Measurements from ENCODE around the gene ERI3. TPM values are rescaled to one million over a fixed set of nuclear protein-coding genes. Genes with fewer than 3 reads are reported as not detected.

Gene ERI3
- total RNA-seq, 1 experiment from 2014 or later, result 74.7 TPM

DNA sequence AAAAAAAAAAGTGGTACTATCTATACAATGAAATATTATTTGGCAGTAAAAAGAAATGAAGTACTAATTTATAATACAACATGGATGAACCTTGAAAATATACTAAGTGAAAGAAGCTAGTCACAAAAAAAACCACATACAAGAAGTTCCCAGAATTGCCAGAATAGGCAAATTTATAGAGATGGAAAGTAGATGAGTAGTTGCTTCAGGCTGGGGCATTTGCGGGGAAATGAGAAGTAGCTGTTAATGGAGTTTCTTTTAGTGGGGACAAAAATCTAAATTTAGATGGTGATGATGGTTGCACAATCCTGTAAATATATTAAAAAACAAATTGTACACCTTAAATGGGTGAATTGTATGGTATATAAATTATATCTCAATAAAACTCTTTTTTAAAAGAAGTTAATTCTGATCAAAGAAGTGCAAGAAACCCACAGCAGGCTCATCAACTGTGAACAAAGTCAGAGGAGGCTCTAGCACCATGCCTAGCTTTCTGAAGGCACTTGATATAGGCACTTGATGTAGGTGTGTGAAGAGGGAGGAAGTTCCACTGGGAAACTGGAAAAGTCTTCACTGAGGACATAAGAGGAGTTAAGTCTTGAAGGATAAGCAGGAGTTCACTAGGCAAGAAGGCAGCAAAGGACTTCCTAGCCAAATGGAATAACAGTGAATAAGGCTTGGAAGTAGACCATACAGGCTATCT is 89.2 kb downstream of the ERI3 start (continued):
- TF ChIP-seq, protein P1, sequence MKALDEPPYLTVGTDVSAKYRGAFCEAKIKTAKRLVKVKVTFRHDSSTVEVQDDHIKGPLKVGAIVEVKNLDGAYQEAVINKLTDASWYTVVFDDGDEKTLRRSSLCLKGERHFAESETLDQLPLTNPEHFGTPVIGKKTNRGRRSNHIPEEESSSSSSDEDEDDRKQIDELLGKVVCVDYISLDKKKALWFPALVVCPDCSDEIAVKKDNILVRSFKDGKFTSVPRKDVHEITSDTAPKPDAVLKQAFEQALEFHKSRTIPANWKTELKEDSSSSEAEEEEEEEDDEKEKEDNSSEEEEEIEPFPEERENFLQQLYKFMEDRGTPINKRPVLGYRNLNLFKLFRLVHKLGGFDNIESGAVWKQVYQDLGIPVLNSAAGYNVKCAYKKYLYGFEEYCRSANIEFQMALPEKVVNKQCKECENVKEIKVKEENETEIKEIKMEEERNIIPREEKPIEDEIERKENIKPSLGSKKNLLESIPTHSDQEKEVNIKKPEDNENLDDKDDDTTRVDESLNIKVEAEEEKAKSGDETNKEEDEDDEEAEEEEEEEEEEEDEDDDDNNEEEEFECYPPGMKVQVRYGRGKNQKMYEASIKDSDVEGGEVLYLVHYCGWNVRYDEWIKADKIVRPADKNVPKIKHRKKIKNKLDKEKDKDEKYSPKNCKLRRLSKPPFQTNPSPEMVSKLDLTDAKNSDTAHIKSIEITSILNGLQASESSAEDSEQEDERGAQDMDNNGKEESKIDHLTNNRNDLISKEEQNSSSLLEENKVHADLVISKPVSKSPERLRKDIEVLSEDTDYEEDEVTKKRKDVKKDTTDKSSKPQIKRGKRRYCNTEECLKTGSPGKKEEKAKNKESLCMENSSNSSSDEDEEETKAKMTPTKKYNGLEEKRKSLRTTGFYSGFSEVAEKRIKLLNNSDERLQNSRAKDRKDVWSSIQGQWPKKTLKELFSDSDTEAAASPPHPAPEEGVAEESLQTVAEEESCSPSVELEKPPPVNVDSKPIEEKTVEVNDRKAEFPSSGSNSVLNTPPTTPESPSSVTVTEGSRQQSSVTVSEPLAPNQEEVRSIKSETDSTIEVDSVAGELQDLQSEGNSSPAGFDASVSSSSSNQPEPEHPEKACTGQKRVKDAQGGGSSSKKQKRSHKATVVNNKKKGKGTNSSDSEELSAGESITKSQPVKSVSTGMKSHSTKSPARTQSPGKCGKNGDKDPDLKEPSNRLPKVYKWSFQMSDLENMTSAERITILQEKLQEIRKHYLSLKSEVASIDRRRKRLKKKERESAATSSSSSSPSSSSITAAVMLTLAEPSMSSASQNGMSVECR (CRISPR knock-in tag; IDR thresholded peaks at IDR 0.05; ENCODE audit: borderline replicate concordance), result no peak
- TF ChIP-seq TCF7 (CRISPR knock-in tag; IDR thresholded peaks at IDR 0.05; ENCODE audit: low read depth) (no peak), RELA (CRISPR knock-in tag; IDR thresholded peaks at IDR 0.05; ENCODE audit: borderline replicate concordance) (no peak), NFE2L1 (CRISPR knock-in tag; IDR thresholded peaks at IDR 0.05) (no peak)
- TF ChIP-seq, protein P2, sequence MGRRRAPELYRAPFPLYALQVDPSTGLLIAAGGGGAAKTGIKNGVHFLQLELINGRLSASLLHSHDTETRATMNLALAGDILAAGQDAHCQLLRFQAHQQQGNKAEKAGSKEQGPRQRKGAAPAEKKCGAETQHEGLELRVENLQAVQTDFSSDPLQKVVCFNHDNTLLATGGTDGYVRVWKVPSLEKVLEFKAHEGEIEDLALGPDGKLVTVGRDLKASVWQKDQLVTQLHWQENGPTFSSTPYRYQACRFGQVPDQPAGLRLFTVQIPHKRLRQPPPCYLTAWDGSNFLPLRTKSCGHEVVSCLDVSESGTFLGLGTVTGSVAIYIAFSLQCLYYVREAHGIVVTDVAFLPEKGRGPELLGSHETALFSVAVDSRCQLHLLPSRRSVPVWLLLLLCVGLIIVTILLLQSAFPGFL (CRISPR knock-in tag; IDR thresholded peaks at IDR 0.05; ENCODE audit: borderline replicate concordance), result no peak

DNA sequence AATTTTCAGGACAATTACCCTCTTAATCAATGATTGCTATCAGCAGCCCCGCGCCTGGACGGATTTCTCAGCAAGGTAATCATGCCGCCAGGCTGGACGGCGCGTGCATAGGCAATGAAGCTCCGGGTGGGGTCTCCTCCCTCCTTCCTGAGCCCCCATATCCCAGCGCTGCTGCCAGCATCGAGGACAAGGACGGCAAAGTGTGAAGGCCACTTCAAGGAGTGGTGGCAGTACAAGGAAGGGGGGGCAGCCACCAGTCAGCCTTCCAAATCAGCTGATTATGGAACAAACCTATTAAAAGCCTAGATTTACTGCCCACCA is 90.6 kb downstream of the ERI3 start:
- H3K4me3 Mint-ChIP-seq, result no peak overlapping the region
- ChIA-PET POLR2A (no interaction called here), CTCF (no interaction called here)
- DNase-seq (ENCODE audit: low spot score) (no peak), ATAC-seq (no peak)
- H3K36me3 Mint-ChIP-seq, result no peaks in the 10 kb centered on the region
- H3K4me1 Mint-ChIP-seq, result peaks cover 41% of the 10 kb centered on the region
- no peaks in the 10 kb centered on the region for H3K9me3 Mint-ChIP-seq
- TF ChIP-seq HMGA2 (CRISPR knock-in tag; IDR thresholded peaks at IDR 0.05) (no peak), KAT7 (CRISPR knock-in tag; IDR thresholded peaks at IDR 0.05; ENCODE audit: borderline replicate concordance) (no peak), ZNF138 (CRISPR knock-in tag; conservative IDR thresholded peaks at IDR 0.05) (no peak), NFATC4 (CRISPR knock-in tag; IDR thresholded peaks at IDR 0.05) (no peak)
- TF ChIP-seq, protein P3, sequence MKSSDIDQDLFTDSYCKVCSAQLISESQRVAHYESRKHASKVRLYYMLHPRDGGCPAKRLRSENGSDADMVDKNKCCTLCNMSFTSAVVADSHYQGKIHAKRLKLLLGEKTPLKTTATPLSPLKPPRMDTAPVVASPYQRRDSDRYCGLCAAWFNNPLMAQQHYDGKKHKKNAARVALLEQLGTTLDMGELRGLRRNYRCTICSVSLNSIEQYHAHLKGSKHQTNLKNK (CRISPR knock-in tag; IDR thresholded peaks at IDR 0.05), result no peak
- TF ChIP-seq, protein P4, sequence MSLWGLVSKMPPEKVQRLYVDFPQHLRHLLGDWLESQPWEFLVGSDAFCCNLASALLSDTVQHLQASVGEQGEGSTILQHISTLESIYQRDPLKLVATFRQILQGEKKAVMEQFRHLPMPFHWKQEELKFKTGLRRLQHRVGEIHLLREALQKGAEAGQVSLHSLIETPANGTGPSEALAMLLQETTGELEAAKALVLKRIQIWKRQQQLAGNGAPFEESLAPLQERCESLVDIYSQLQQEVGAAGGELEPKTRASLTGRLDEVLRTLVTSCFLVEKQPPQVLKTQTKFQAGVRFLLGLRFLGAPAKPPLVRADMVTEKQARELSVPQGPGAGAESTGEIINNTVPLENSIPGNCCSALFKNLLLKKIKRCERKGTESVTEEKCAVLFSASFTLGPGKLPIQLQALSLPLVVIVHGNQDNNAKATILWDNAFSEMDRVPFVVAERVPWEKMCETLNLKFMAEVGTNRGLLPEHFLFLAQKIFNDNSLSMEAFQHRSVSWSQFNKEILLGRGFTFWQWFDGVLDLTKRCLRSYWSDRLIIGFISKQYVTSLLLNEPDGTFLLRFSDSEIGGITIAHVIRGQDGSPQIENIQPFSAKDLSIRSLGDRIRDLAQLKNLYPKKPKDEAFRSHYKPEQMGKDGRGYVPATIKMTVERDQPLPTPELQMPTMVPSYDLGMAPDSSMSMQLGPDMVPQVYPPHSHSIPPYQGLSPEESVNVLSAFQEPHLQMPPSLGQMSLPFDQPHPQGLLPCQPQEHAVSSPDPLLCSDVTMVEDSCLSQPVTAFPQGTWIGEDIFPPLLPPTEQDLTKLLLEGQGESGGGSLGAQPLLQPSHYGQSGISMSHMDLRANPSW (CRISPR knock-in tag; conservative IDR thresholded peaks at IDR 0.05; ENCODE audit: low read depth), result no peak
- TF ChIP-seq, protein P5, sequence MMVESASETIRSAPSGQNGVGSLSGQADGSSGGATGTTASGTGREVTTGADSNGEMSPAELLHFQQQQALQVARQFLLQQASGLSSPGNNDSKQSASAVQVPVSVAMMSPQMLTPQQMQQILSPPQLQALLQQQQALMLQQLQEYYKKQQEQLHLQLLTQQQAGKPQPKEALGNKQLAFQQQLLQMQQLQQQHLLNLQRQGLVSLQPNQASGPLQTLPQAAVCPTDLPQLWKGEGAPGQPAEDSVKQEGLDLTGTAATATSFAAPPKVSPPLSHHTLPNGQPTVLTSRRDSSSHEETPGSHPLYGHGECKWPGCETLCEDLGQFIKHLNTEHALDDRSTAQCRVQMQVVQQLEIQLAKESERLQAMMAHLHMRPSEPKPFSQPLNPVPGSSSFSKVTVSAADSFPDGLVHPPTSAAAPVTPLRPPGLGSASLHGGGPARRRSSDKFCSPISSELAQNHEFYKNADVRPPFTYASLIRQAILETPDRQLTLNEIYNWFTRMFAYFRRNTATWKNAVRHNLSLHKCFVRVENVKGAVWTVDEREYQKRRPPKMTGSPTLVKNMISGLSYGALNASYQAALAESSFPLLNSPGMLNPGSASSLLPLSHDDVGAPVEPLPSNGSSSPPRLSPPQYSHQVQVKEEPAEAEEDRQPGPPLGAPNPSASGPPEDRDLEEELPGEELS (CRISPR knock-in tag; IDR thresholded peaks at IDR 0.05), result no peak
- TF ChIP-seq, protein P6, sequence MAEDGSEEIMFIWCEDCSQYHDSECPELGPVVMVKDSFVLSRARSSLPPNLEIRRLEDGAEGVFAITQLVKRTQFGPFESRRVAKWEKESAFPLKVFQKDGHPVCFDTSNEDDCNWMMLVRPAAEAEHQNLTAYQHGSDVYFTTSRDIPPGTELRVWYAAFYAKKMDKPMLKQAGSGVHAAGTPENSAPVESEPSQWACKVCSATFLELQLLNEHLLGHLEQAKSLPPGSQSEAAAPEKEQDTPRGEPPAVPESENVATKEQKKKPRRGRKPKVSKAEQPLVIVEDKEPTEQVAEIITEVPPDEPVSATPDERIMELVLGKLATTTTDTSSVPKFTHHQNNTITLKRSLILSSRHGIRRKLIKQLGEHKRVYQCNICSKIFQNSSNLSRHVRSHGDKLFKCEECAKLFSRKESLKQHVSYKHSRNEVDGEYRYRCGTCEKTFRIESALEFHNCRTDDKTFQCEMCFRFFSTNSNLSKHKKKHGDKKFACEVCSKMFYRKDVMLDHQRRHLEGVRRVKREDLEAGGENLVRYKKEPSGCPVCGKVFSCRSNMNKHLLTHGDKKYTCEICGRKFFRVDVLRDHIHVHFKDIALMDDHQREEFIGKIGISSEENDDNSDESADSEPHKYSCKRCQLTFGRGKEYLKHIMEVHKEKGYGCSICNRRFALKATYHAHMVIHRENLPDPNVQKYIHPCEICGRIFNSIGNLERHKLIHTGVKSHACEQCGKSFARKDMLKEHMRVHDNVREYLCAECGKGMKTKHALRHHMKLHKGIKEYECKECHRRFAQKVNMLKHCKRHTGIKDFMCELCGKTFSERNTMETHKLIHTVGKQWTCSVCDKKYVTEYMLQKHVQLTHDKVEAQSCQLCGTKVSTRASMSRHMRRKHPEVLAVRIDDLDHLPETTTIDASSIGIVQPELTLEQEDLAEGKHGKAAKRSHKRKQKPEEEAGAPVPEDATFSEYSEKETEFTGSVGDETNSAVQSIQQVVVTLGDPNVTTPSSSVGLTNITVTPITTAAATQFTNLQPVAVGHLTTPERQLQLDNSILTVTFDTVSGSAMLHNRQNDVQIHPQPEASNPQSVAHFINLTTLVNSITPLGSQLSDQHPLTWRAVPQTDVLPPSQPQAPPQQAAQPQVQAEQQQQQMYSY (CRISPR knock-in tag; IDR thresholded peaks at IDR 0.05), result no peak
- H3K27me3 Mint-ChIP-seq (ENCODE audit: low read depth), result no peaks in the 10 kb centered on the region
- H3K27ac Mint-ChIP-seq, result no peak overlapping the region

All from WTC11 (cell line).